IMR-90 (cell line): ENCODE measurements around the gene ZNF195. TPM values are rescaled to one million over a fixed set of nuclear protein-coding genes. Genes with fewer than 3 reads are reported as not detected.

ENCODE experiments used
- ATAC-seq: fragments of 200-7000 bp; cut with Tn5 transposase; 2 replicates; pipeline ENCODE4 v1.9.1; 2020; ENCODE audit warnings: low read depth, mild to moderate bottlenecking, moderate library complexity
- BruUV-seq: library from RNA; stranded (reverse); fragments of 400-500 nt; replicated peaks from 2 replicates; lab custom pipeline; 2021; lab: Mats Ljungman, UMichigan
- CTCF ChIA-PET: fragments of 300-600 bp; formaldehyde crosslinking; extraction: SDS; loops from one replicate; lab custom pipeline; 2021; ENCODE audit warnings: antibody characterized with exemption; lab: Yijun Ruan, JAX
- POLR2A ChIA-PET: fragments of 300-600 bp; sonication (Branson Sonifier 250); formaldehyde crosslinking; loops from one replicate; lab custom pipeline; 2022; ENCODE audit warnings: antibody characterized with exemption; ENCODE audit not compliant: unreplicated experiment; lab: Charles Lee
- DNase-seq: peaks from one replicate; pipeline ENCODE4 v3.0.0; 2013
- H2AFZ ChIP-seq: replicated peaks from 2 replicates; pipeline ENCODE3; 2013; ENCODE audit warnings: low read length, mild to moderate bottlenecking; ENCODE audit not compliant: poor library complexity
- H2AK5ac ChIP-seq: 2 replicates; pipeline ENCODE4 v1.6.1; 2013; ENCODE audit warnings: low read depth, low read length, inconsistent platforms
- H2AK9ac ChIP-seq: replicated peaks from 2 replicates; pipeline ENCODE3; 2013; ENCODE audit warnings: mild to moderate bottlenecking, low read depth, low read length, moderate library complexity; ENCODE audit not compliant: poor library complexity
- H2BK120ac ChIP-seq: 2 replicates; pipeline ENCODE4 v1.6.1; 2013; ENCODE audit warnings: low read depth, low read length, inconsistent platforms
- H2BK15ac ChIP-seq: 3 replicates; pipeline ENCODE4 v1.6.1; 2013; ENCODE audit warnings: low read depth, low read length, inconsistent platforms
- H2BK20ac ChIP-seq: 2 replicates; pipeline ENCODE4 v1.6.1; 2013; ENCODE audit warnings: low read depth, mild to moderate bottlenecking, inconsistent platforms, low read length, moderate library complexity
- H2BK5ac ChIP-seq: 2 replicates; pipeline ENCODE4 v1.6.1; 2013; ENCODE audit warnings: mild to moderate bottlenecking, low read depth, low read length, inconsistent platforms; ENCODE audit not compliant: poor library complexity, severe bottlenecking
- H3K14ac ChIP-seq: replicated peaks from 2 replicates; pipeline ENCODE4 v1.6.1; 2013; ENCODE audit warnings: low read depth, low read length, inconsistent platforms
- H3K18ac ChIP-seq: 2 replicates; pipeline ENCODE4 v1.6.1; 2013; ENCODE audit warnings: low read depth, low read length, control low read depth
- H3K23ac ChIP-seq: 2 replicates; pipeline ENCODE4 v1.6.1; 2013; ENCODE audit warnings: low read depth, low read length, inconsistent platforms
- H3K27ac ChIP-seq: 2 replicates; pipeline ENCODE4 v1.5.1; 2013; ENCODE audit warnings: mild to moderate bottlenecking, control low read depth, low read length; ENCODE audit not compliant: insufficient read depth
- H3K27me3 ChIP-seq: 2 replicates; pipeline ENCODE4 v1.6.1; 2013; ENCODE audit warnings: low read length; ENCODE audit not compliant: control insufficient read depth, insufficient read depth
- H3K36me3 ChIP-seq: 2 replicates; pipeline ENCODE4 v1.6.1; 2013; ENCODE audit warnings: low read length, mixed read lengths; ENCODE audit not compliant: control insufficient read depth, insufficient read depth
- H3K4ac ChIP-seq: 2 replicates; pipeline ENCODE4 v1.6.1; 2013; ENCODE audit warnings: low read depth, low read length, inconsistent platforms
- H3K4me1 ChIP-seq: 2 replicates; pipeline ENCODE4 v1.6.1; 2013; ENCODE audit warnings: low read length, mixed read lengths; ENCODE audit not compliant: control insufficient read depth, insufficient read depth
- H3K4me2 ChIP-seq: 2 replicates; pipeline ENCODE4 v1.6.1; 2013; ENCODE audit warnings: low read depth, mild to moderate bottlenecking, control low read depth, low read length, moderate library complexity
- H3K4me3 ChIP-seq: 2 replicates; pipeline ENCODE4 v1.5.1; 2013; ENCODE audit warnings: low read depth, mild to moderate bottlenecking, control low read depth, low read length, moderate library complexity; ENCODE audit not compliant: insufficient read depth
- H3K56ac ChIP-seq: 2 replicates; pipeline ENCODE4 v1.6.1; 2013; ENCODE audit warnings: low read length, inconsistent platforms; ENCODE audit not compliant: insufficient read depth; ENCODE audit errors: extremely low read depth
- H3K79me1 ChIP-seq, 2 experiments: 2 replicates each; pipeline ENCODE4 v1.6.1; 2013; ENCODE audit warnings: low read length in 2 of 2, inconsistent platforms in 1 of 2, low read depth in 1 of 2
- H3K9ac ChIP-seq: 2 replicates; pipeline ENCODE4 v1.6.1; 2013; ENCODE audit warnings: low read depth, low read length, control low read depth
- H3K9me1 ChIP-seq: 2 replicates; pipeline ENCODE4 v1.6.1; 2013; ENCODE audit warnings: low read length, inconsistent platforms; ENCODE audit not compliant: insufficient read depth
- H3K9me3 ChIP-seq: 2 replicates; pipeline ENCODE4 v1.6.1; 2013; ENCODE audit warnings: low read length; ENCODE audit not compliant: control insufficient read depth, insufficient read depth
- H4K20me1 ChIP-seq: 2 replicates; pipeline ENCODE4 v1.6.1; 2013; ENCODE audit warnings: low read length, inconsistent platforms; ENCODE audit not compliant: insufficient read depth
- H4K5ac ChIP-seq: 2 replicates; pipeline ENCODE4 v1.6.1; 2013; ENCODE audit warnings: mild to moderate bottlenecking, low read depth, low read length, control low read depth
- H4K8ac ChIP-seq, 2 experiments: 2 replicates each; pipeline ENCODE4 v1.6.1; 2013; ENCODE audit warnings: low read depth in 2 of 2, low read length in 2 of 2, control low read depth in 1 of 2, inconsistent platforms in 1 of 2
- H4K91ac ChIP-seq: 2 replicates; pipeline ENCODE4 v1.6.1; 2013; ENCODE audit warnings: low read depth, low read length, inconsistent platforms; ENCODE audit not compliant: insufficient read depth
- NFE2L2 ChIP-seq: fragments of 150-350 bp; IDR thresholded peaks from 2 replicates; pipeline ENCODE4 v1.6.1; 2016; ENCODE audit warnings: low read depth, mild to moderate bottlenecking, low read length
- RCOR1 ChIP-seq: IDR thresholded peaks from 2 replicates; pipeline ENCODE4 v1.6.1; 2012; ENCODE audit warnings: mild to moderate bottlenecking, low read length, improper control_type of control experiment; ENCODE audit not compliant: insufficient replicate concordance
- WGBS, 2 experiments: methylation state at CpG; one replicate each; pipeline versions ENCODE4 v1.1.5 to v1.1.7; 2013; ENCODE audit warnings: missing lambda C conversion rate in 2 of 2; ENCODE audit not compliant: insufficient read length in 1 of 2; ENCODE audit errors: extremely low coverage in 2 of 2; 5-methylcytosine and 5-hydroxymethylcytosine counted together
- dilution Hi-C: fragments of 300-500 bp; cut with HindIII; formaldehyde crosslinking; loops from one replicate; pipeline ENCODE4 v1.14.3; 2018; ENCODE audit warnings: low sequenced_read_pairs; ENCODE audit not compliant: unreplicated experiment
- in situ Hi-C: fragments of 300-500 bp; cut with MboI; formaldehyde crosslinking; loops from 3 replicates; pipeline ENCODE4 v1.14.3; 2019; ENCODE audit warnings: low sequenced_read_pairs, inconsistent platforms, mixed read lengths
- intact Hi-C: fragments of 100-400 bp; cut with micrococcal nuclease; formaldehyde crosslinking; loops from 2 replicates; pipeline ENCODE4 v1.10.0; 2022
- polyA plus RNA-seq, 3 experiments: library from polyadenylated mRNA; depleted of rRNA; stranded (reverse); fragments of >200 nt; gene quantifications; 2 replicates each; pipeline ENCODE4 v1.2.3, GENCODE V29; 2012; ENCODE audit warnings: low replicate concordance in 1 of 3
- total RNA-seq: library from RNA; depleted of rRNA; stranded (reverse); fragments of >200 nt; gene quantifications from 2 replicates; pipeline ENCODE4 v1.2.3, GENCODE V29; 2012

The ZNF195 gene
- total and polyA plus RNA-seq, 2 of the 4 experiments (the other 2 are of a cell fraction): 10.2 to 24.4 TPM

- Histone ChIP-seq H3K9ac (no peak overlapping the region), H4K5ac (no peak overlapping the region), H3K9me3 (no peaks in the 10 kb centered on the region; the same call in 1 of the 2 replicates), H2AK9ac (no peak overlapping the region), H4K20me1 (no peaks in the 10 kb centered on the region), H2BK15ac (no peak overlapping the region), H3K4me1 (no peaks in the 10 kb centered on the region), H2BK20ac (no peak overlapping the region), H3K56ac (no peak overlapping the region), H3K79me1 (peaks cover 11 to 14% of the 10 kb centered on the region in 2 experiments), H2AFZ (no peak overlapping the region), H3K4me2 (no peak overlapping the region), H4K91ac (no peak overlapping the region), H3K4me3 (no peak overlapping the region), H3K23ac (no peak overlapping the region), H3K14ac (no peak overlapping the region), H2BK5ac (no peak overlapping the region), H3K27ac (no peak overlapping the region), H4K8ac (no peak overlapping the region), H3K18ac (no peak overlapping the region), H2AK5ac (no peak overlapping the region), H3K36me3 (peaks cover 5% of the 10 kb centered on the region), H2BK120ac (no peak overlapping the region), H3K4ac (no peak overlapping the region), H3K9me1 (no peaks in the 10 kb centered on the region), H3K27me3 (peaks cover 4% of the 10 kb centered on the region)
- BruUV-seq: no TSS peak
- DNase-seq (no peak), ATAC-seq (no peak)
- TF ChIP-seq RCOR1 (no peak), NFE2L2 (no peak)
- 80% methylated on average over 3 of the region's 12 CpGs; no CpG with 5 or more reads in 1 of the 2 experiments for WGBS, 2 experiments
- POLR2A ChIA-PET: no interaction called here
- in situ Hi-C loops (no loop called here), dilution Hi-C loops (no loop called here), intact Hi-C loops (no loop called here)
- CTCF ChIA-PET: no interaction called here
Measured at GRCh38 chr11:3380706-3381545, 2.0 kb upstream of the ZNF195 start.
